Upper lobe of right lung (tissue), 1 donor: ENCODE data around the gene TPRN. TPM values are rescaled to one million over a fixed set of nuclear protein-coding genes. Genes with fewer than 3 reads are reported as not detected.

Experiments used
- ATAC-seq: fragments of 200-7000 bp; cut with Tn5 transposase; one replicate; pipeline ENCODE4 v1.9.1; 2020; ENCODE audit warnings: mild to moderate bottlenecking, moderate library complexity
- DNase-seq: peaks from one replicate; pipeline ENCODE4 v3.0.0-alpha.2; 2020
- H3K27ac ChIP-seq: fragments of 200-600 bp; one replicate; pipeline ENCODE4 v1.8.0; 2022
- H3K27me3 ChIP-seq: fragments of 200-600 bp; one replicate; pipeline ENCODE4 v1.8.0; 2022; ENCODE audit warnings: mild to moderate bottlenecking
- H3K36me3 ChIP-seq: fragments of 200-600 bp; one replicate; pipeline ENCODE4 v1.8.0; 2022
- H3K4me1 ChIP-seq: fragments of 200-600 bp; one replicate; pipeline ENCODE4 v1.8.0; 2022
- H3K4me3 ChIP-seq: fragments of 200-600 bp; one replicate; pipeline ENCODE4 v1.8.0; 2022; ENCODE audit warnings: mild to moderate bottlenecking
- H3K9me3 ChIP-seq: fragments of 200-600 bp; one replicate; pipeline ENCODE4 v1.8.0; 2022
- intact Hi-C: fragments of 100-400 bp; cut with DNase I; formaldehyde crosslinking; loops from one replicate; pipeline ENCODE4 v1.11.0; 2022
- total RNA-seq: library from RNA; stranded (reverse); fragmentation: NEBNext Ultra II Directional; extraction: Animal tissue kit (Norgen Biotek cat#: 25700); gene quantifications from one replicate; pipeline ENCODE4 v1.2.1, GENCODE V29; 2021
- TF ChIP-seq, protein P1 (sequence below): fragments of 200-600 bp; IDR thresholded peaks from one replicate; pipeline ENCODE4 v1.8.0; 2022; ENCODE audit warnings: antibody characterized with exemption
- donor health status: DM: no; HTN: yes; CAD: no; lungs with severe emphysema.

Gene TPRN
- total RNA-seq, 1 donor from 2014 or later, result 22.3 TPM

DNA sequence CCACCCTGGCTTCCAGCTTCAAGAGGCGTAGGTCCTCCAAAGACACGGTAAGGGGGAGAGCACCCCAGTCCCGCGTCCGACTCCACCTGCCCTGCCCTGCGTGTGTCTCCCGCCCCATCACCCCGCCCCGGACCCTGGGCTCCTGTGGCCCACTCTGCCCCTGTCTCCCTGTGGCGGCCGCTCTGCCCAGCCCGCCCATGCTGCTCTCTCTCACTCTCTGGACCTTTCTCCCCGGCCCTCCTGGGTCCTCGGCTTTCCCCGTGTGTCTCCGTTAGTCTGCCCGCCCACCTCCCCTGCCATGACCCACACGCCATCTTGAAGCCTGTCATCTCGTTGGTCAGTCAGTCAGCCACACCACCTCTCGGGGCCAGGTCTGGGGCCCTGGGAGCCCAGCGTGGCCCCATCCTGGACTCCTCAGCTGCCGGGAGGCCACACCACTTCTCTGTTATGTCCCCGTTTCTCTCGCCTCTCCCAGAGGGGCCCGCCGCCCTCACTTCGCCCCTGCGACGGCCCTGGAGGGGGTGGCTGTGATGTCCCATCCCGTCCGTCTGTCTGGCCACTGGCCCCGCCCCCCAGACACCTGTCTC, 35.2 kb downstream of the TPRN start:
- no peak overlapping the region for H3K4me3 ChIP-seq
- intact Hi-C loops, result no loop called here
- H3K36me3 ChIP-seq, result no peaks in the 10 kb centered on the region
- H3K27ac ChIP-seq, result no peak overlapping the region
- DNase-seq (no peak), ATAC-seq (no peak)
- peaks cover 99% of the 10 kb centered on the region for H3K27me3 ChIP-seq
- H3K9me3 ChIP-seq, result no peaks in the 10 kb centered on the region
- TF ChIP-seq, protein P1, sequence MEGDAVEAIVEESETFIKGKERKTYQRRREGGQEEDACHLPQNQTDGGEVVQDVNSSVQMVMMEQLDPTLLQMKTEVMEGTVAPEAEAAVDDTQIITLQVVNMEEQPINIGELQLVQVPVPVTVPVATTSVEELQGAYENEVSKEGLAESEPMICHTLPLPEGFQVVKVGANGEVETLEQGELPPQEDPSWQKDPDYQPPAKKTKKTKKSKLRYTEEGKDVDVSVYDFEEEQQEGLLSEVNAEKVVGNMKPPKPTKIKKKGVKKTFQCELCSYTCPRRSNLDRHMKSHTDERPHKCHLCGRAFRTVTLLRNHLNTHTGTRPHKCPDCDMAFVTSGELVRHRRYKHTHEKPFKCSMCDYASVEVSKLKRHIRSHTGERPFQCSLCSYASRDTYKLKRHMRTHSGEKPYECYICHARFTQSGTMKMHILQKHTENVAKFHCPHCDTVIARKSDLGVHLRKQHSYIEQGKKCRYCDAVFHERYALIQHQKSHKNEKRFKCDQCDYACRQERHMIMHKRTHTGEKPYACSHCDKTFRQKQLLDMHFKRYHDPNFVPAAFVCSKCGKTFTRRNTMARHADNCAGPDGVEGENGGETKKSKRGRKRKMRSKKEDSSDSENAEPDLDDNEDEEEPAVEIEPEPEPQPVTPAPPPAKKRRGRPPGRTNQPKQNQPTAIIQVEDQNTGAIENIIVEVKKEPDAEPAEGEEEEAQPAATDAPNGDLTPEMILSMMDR, result no peak
- peaks cover 34% of the 10 kb centered on the region for H3K4me1 ChIP-seq

GRCh38 chr9:137164370-137165249, 35.9 kb downstream of the TPRN start:
- Histone ChIP-seq H3K4me1 (peaks cover 34% of the 10 kb centered on the region), H3K27me3 (peaks cover 99% of the 10 kb centered on the region), H3K9me3 (no peaks in the 10 kb centered on the region), H3K36me3 (no peaks in the 10 kb centered on the region), H3K4me3 (no peak overlapping the region), H3K27ac (no peak overlapping the region)
- TF ChIP-seq, protein P1, result no peak
- ATAC-seq (no peak), DNase-seq (no peak)
- intact Hi-C loops, result no loop called here

GRCh38 chr9:137163805-137164204, 36.7 kb downstream of the TPRN start:
- DNase-seq, result no peak
- H3K27me3 ChIP-seq, result peaks cover 99% of the 10 kb centered on the region

GRCh38 chr9:137163365-137163715, 37.2 kb downstream of the TPRN start:
- ATAC-seq, result peak; percentile 42
- Histone ChIP-seq H3K36me3 (no peaks in the 10 kb centered on the region), H3K27ac (no peak overlapping the region), H3K4me1 (peaks cover 31% of the 10 kb centered on the region), H3K4me3 (peak overlapping the region; percentile 40), H3K27me3 (peaks cover 99% of the 10 kb centered on the region), H3K9me3 (no peaks in the 10 kb centered on the region)
- no peak for DNase-seq
- intact Hi-C loops, result no loop called here
- TF ChIP-seq, protein P1, result no peak

More at GRCh38 chr9:137163805-137164204, 36.7 kb downstream of the TPRN start:
- Histone ChIP-seq H3K4me3 (no peak overlapping the region), H3K27ac (no peak overlapping the region), H3K4me1 (peaks cover 30% of the 10 kb centered on the region), H3K9me3 (no peaks in the 10 kb centered on the region), H3K36me3 (no peaks in the 10 kb centered on the region)
- ATAC-seq, result no peak
- TF ChIP-seq, protein P1, result no peak
- intact Hi-C loops, result no loop called here

DNA sequence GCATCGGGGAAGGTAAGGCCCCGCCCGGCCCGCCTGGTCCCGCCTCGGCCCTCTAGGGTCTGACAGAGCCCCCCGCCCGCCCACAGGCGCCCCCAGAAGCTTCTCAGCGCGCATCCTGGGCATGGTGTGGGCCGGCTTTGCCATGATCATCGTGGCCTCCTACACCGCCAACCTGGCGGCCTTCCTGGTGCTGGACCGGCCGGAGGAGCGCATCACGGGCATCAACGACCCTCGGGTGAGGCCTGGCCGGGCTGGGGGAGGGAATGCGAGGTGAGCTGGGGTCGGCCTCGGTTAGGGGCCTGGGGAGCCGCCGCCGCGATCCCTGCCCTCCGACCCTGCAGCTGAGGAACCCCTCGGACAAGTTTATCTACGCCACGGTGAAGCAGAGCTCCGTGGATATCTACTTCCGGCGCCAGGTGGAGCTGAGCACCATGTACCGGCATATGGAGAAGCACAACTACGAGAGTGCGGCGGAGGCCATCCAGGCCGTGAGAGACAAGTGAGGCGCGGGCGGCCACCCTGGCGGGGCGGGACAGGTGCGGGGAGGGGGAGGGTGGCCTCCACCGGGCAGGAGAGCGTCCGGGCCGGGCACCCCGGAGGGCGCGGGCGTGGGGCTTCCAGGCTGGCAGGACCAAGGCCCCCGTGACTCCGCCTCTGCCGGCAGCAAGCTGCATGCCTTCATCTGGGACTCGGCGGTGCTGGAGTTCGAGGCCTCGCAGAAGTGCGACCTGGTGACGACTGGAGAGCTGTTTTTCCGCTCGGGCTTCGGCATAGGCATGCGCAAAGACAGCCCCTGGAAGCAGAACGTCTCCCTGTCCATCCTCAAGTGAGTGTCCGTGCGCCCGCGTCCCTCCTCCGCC, 37.8 kb downstream of the TPRN start:
- DNase-seq, result no peak
- ATAC-seq, result peak; percentile 56
- peaks cover 25% of the 10 kb centered on the region for H3K4me1 ChIP-seq
- H3K4me3 ChIP-seq, result peak overlapping the region; percentile 40
- H3K27ac ChIP-seq, result no peak overlapping the region
- peaks cover 99% of the 10 kb centered on the region for H3K27me3 ChIP-seq
- TF ChIP-seq, protein P1, result no peak
- H3K9me3 ChIP-seq, result no peaks in the 10 kb centered on the region
- intact Hi-C loops, result no loop called here
- no peaks in the 10 kb centered on the region for H3K36me3 ChIP-seq
